ENCODE data around the gene CCR6.

CCR6 gene

DNA sequence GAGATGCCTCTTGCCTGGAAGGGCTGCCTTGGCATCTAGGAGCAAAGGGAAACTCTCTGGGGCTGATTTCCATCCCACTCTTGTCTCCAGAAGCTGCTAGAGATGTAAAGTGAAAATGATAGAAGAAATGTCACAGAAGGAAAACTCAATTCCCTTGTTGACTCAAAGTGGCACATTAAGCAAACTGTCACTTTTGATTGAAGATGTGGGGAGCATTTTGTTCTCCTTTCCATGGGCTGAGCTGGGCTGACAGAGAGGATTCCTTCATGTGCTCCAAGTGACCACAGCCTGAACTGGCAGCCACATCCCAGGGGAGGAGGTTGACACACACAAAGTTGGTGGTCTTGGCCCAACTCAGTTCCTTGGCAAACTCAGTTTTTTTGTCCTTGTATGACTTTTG, 25.1 kb downstream of the CCR6 start:
- TF ChIP-seq POLR2AphosphoS5 (IDR thresholded peaks at IDR 0.05; ENCODE audit: low read depth, low read length) (no peak), TAF1 (IDR thresholded peaks at IDR 0.05; ENCODE audit: borderline replicate concordance, insufficient read depth, low read length) (no peak), SIN3A (IDR thresholded peaks at IDR 0.05; ENCODE audit: borderline replicate concordance, insufficient read depth, low read length) (no peak), FOXP2 (optimal IDR thresholded peaks at IDR 0.05; ENCODE audit: borderline replicate concordance, extremely low read depth, extremely low read length, insufficient read depth) (no peak), REST (IDR thresholded peaks at IDR 0.05; ENCODE audit: insufficient read depth in 1 of 2, low read depth in 2 of 2, low read length in 2 of 2) (no peak)

DNA sequence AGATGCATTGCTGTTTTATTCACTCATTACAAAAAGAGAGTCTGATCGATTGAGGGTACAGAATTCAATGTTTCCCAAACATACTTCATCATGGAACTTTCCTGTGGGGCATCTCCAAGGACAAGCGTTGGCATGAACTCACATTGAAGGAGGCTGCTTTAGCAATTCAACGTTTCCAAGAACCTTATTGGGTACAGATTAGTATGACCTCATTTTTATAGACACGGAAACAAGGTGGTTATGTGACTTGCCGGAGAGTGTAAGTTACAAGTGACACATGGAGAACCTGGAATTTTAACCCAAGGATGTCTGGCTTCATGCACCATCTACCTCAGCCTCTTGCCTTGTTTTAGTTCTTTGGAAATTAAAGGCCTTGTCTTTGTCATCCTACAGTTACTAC, 26.1 kb downstream of the CCR6 start:
- TF ChIP-seq SIN3A (IDR thresholded peaks at IDR 0.05; ENCODE audit: borderline replicate concordance, insufficient read depth, low read length), result no peak

- TF ChIP-seq POLR2AphosphoS5 (IDR thresholded peaks at IDR 0.05; ENCODE audit: low read depth, low read length) (no peak), REST (IDR thresholded peaks at IDR 0.05; ENCODE audit: insufficient read depth in 1 of 2, low read depth in 2 of 2, low read length in 2 of 2) (no peak), FOXP2 (optimal IDR thresholded peaks at IDR 0.05; ENCODE audit: borderline replicate concordance, extremely low read depth, extremely low read length, insufficient read depth) (no peak), TAF1 (IDR thresholded peaks at IDR 0.05; ENCODE audit: borderline replicate concordance, insufficient read depth, low read length) (no peak), SIN3A (IDR thresholded peaks at IDR 0.05; ENCODE audit: borderline replicate concordance, insufficient read depth, low read length) (no peak)
Measured at GRCh38 chr6:167150941-167151549, 28.1 kb downstream of the CCR6 start.

DNA sequence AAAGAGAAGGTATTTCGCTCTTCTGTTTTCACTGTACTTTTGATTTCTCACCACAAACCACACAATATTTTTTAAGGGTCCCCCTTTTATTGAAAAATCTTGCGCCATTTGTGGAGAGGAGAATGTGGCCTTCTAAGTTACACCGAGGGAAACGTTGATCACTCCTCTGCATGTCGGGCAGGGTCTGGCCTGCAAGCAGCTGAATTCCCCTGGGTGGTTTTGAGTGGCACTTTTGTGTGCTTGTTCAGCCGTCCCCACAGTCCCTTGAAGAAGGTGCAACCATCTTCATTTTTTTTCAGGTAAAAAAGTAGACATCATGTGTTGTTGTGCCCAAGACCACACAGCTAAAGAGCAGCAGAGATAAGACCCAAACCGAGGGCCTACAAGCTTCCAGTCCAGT, 28.8 kb downstream of the CCR6 start:
- no peak for TF ChIP-seq REST (IDR thresholded peaks at IDR 0.05; ENCODE audit: insufficient read depth in 1 of 2, low read depth in 2 of 2, low read length in 2 of 2)
- TF ChIP-seq TAF1 (IDR thresholded peaks at IDR 0.05; ENCODE audit: borderline replicate concordance, insufficient read depth, low read length), result no peak
- TF ChIP-seq FOXP2 (optimal IDR thresholded peaks at IDR 0.05; ENCODE audit: borderline replicate concordance, extremely low read depth, extremely low read length, insufficient read depth), result no peak
- TF ChIP-seq SIN3A (IDR thresholded peaks at IDR 0.05; ENCODE audit: borderline replicate concordance, insufficient read depth, low read length), result no peak
- no peak for TF ChIP-seq POLR2AphosphoS5 (IDR thresholded peaks at IDR 0.05; ENCODE audit: low read depth, low read length)

DNA sequence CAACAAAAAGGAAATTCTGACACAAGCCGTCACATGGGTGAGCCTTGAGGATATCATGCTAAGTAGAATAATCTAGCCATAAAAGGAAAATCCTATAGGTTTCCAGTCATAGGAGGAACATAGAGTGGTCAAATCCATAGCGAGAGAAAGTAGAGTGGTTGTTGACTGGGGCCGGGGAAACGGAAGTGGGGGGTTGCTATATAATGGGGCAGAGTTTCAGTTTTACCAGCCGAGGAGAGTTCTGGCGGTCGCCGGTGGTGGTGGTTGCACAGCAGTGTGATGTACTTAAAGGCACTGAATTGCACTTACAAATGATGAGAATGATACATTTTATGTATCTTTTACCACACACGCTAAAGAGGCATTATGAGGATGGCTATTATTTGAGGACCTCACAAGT, 30.0 kb downstream of the CCR6 start:
- TF ChIP-seq TAF1 (IDR thresholded peaks at IDR 0.05; ENCODE audit: borderline replicate concordance, insufficient read depth, low read length) (no peak), REST (IDR thresholded peaks at IDR 0.05; ENCODE audit: insufficient read depth in 1 of 2, low read depth in 2 of 2, low read length in 2 of 2) (no peak), SIN3A (IDR thresholded peaks at IDR 0.05; ENCODE audit: borderline replicate concordance, insufficient read depth, low read length) (no peak), FOXP2 (optimal IDR thresholded peaks at IDR 0.05; ENCODE audit: borderline replicate concordance, extremely low read depth, extremely low read length, insufficient read depth) (no peak)
